GM19043 (cell line): ENCODE data around the gene CDCA3.

Experiments used
- ATAC-seq: cut with Tn5 transposase; IDR thresholded peaks from one replicate; pipeline ENCODE4 v1.9.1; 2021; ENCODE audit warnings: low read depth; ENCODE audit not compliant: unreplicated experiment

CDCA3 gene

GRCh38 chr12:6834873-6835272 lies 16.2 kb downstream of the CDCA3 start:
- ATAC-seq = no peak

GRCh38 chr12:6834254-6834653 lies 16.8 kb downstream of the CDCA3 start:
- ATAC-seq = no peak

- ATAC-seq = no peak
Measured at GRCh38 chr12:6833189-6833890, 17.7 kb downstream of the CDCA3 start.

- ATAC-seq = no peak
Measured at GRCh38 chr12:6832125-6832524, 19.0 kb downstream of the CDCA3 start.

- ATAC-seq = no peak
Measured at GRCh38 chr12:6831450-6831995, 19.6 kb downstream of the CDCA3 start.

- no peak for ATAC-seq
Measured at GRCh38 chr12:6830999-6831398, 20.1 kb downstream of the CDCA3 start.

DNA sequence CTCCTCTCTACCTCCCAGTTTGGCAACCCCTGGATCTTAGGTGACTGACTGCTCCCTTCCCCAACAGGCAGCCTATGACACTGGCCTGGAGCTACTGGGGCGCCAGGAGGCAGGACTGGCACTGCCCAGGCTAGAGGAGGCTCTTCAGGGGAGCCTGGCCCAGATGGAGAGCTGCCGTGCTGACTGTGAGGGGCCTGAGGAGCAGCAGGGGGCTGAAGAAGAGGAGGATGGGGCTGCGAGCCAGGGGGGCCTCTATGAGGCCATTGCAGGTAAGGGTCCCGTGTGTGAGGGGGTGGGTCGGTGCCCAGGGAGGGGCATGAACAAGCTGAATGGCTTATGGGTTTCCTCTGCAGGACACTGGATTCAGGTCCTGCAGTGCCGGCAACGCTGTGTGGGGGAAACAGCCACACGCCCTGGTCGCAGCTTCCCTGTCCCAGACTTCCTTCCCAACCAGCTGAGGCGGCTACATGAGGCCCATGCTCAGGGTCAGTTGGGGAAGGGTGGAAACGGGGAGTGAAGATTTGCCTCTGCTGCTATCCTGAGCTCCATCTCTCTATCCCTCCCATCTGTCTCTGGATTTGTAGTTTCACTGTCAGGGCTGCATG lies 20.7 kb downstream of the CDCA3 start:
- ATAC-seq = no peak

GRCh38 chr12:6829536-6830220 lies 21.4 kb downstream of the CDCA3 start:
- ATAC-seq = no peak

GRCh38 chr12:6828781-6829535 lies 22.1 kb downstream of the CDCA3 start:
- ATAC-seq = no peak

DNA sequence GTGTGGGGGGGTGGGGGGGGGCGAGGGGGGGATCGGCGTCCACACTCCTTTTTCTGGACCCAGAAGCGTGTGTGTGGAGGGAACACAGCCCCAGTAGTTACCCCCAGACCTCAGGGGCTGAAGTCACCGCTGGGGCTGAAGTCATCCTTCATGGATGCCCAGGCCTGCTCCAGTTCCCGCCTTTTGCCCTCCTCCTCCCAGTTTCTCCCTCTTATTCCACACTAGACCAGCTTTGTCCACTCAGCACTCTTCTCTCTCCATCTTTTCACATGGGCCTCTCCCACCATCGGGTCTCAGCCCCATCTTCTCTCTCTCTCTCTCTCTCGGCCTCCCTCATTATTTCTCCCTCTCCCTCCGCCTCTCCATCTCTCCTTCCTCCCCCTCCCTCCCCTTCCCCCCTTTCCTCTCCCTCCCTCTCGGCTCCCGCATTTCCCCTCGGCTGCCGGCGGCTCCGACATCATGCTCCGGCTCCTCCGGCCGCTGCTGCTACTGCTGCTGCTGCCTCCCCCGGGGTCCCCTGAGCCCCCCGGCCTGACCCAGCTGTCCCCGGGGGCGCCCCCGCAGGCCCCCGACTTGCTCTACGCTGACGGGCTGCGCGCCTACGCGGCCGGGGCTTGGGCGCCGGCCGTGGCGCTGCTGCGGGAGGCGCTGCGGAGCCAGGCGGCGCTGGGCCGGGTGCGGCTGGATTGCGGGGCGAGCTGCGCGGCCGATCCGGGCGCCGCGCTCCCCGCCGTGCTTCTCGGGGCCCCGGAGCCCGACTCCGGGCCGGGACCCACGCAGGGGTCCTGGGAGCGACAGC lies 22.9 kb downstream of the CDCA3 start, which contains the start of gene P3H3:
TSS of gene P3H3 (plus strand) at position 426 of the 799 bp plus-strand sequence. CDS start at position 460, 34 bp downstream.
- ATAC-seq = no peak

DNA sequence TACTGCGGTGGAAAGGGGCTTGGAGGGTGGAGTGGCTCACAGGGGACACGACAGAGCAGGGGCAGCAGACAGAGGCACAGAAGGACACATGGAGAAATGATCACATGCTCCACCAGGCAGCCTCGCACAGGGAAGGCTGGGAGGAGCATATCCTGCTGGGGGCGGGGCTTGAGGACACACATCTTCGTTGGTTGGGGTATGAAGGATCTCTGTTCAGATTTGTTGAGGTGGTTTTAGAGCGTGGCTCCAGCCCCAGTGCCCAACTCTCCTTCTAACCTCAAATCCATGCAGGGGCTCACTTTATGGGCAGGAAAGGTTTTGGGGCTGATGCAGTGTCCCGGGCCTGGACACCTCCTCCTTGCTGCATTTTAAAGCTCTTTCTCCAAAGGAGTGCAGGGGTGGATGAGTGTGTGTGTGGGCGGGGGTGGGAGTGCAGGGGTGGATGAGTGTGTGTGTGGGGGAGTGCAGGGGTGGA lies 23.6 kb downstream of the CDCA3 start:
- no peak for ATAC-seq

DNA sequence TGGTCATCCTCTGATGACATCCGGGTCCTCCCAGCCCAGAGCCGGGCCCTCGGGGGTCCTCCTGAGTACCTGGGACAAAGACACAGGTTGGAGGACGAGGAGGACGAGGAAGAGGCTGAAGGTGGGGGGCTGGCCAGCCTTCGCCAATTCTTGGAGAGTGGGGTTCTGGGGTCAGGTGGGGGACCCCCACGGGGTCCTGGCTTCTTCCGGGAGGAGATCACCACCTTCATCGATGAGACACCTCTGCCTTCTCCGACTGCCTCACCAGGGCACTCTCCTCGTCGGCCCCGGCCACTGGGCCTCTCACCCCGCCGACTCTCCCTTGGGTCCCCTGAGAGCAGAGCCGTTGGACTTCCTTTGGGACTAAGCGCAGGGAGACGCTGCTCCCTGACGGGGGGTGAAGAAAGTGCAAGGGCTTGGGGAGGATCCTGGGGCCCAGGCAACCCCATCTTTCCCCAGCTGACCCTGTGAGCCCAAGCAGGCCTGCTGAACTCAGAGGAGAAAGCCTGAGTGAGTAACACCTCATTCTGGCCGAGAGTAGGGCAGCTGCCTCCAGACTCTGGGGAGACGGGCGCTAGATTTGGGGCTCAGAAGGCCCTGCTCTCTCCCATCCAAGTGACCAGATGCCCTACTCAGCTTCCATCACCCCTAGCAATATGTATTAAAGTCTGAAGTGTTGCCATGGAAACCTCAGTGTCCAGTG lies 24.2 kb downstream of the CDCA3 start:
- ATAC-seq = no peak

- ATAC-seq = no peak
Measured at GRCh38 chr12:6826125-6826733, 24.9 kb downstream of the CDCA3 start.

- ATAC-seq = no peak
Measured at GRCh38 chr12:6825398-6826124, 25.5 kb downstream of the CDCA3 start.

DNA sequence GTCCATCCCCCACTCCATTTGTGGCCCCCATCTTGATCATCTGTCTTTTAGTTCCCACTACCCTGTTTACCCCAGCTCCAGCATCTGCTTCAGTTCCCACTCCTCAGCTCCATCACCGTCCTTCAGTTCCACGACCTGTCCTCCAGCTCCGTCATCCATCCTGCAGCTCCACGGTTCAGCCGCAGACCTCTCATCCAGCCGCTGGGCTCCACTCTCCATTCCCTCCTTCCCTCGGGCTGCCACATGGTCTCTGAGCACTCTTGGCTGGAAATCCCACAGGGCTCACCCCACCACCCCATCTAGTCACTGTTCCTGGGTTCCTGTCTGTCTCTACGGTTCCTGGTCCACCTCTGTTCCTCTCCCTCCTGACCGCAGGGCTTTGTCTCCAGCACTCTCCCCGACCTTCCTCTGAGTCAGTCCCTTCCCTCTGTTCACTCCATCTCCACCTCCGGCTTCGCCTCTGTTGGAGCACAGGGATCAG lies 26.1 kb downstream of the CDCA3 start:
- ATAC-seq = no peak

GRCh38 chr12:6824085-6824775 lies 26.9 kb downstream of the CDCA3 start:
- ATAC-seq = no peak
